ENCODE results near the gene SIK2. TPM values are rescaled to one million over a fixed set of nuclear protein-coding genes. Genes with fewer than 3 reads are reported as not detected.

Gene SIK2
- total RNA-seq, 1 donor from 2014 or later, result 8.1 TPM

DNA sequence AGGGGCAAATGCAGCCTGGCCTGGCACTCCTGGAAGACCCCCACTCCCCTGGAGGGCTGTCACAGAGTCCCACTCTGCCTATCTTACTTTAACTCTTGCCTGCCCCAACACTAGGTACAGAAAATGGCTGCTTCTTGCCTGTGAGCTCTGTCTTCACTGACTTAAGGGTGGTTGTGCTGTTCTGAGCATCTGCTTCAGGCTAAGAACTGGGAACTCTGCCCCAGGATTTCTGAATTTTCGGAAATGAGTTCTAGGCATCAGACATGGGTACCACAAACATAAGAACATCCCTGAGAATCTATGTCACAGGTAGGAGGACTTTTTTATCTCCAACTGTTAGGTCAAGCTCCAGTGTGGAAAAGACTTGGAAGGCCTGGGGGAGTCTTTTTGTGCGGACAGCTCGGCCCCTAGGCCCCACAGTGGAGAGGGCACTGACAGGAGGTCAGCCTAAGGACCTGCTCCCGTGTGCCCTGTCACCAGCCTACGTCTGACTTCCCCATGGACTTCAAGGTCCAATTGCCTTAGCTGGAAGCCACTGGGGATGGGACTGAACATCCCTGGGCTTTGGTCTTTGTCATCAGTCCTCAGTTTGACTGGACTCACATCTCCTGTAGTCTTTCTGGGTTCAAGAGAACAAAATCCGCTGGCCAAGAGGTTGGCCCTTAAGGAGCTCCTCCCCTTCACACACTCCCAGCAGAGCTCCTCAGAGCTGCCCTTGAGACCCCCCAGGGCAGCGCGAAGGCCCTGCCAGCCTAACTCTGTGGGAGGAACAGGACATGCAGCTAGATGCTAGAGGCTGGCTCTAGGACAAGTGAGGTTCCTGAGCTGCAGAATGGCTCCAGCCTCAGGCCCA lies 132.1 kb downstream of the SIK2 start:
- no peak for DNase-seq (ENCODE audit: low read depth)
- no peak overlapping the region for H3K4me3 ChIP-seq (ENCODE audit: low read depth, low read length)
- TF ChIP-seq, protein P1, sequence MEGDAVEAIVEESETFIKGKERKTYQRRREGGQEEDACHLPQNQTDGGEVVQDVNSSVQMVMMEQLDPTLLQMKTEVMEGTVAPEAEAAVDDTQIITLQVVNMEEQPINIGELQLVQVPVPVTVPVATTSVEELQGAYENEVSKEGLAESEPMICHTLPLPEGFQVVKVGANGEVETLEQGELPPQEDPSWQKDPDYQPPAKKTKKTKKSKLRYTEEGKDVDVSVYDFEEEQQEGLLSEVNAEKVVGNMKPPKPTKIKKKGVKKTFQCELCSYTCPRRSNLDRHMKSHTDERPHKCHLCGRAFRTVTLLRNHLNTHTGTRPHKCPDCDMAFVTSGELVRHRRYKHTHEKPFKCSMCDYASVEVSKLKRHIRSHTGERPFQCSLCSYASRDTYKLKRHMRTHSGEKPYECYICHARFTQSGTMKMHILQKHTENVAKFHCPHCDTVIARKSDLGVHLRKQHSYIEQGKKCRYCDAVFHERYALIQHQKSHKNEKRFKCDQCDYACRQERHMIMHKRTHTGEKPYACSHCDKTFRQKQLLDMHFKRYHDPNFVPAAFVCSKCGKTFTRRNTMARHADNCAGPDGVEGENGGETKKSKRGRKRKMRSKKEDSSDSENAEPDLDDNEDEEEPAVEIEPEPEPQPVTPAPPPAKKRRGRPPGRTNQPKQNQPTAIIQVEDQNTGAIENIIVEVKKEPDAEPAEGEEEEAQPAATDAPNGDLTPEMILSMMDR (conservative IDR thresholded peaks at IDR 0.05; ENCODE audit: low read depth, low read length), result no peak

GRCh38 chr11:111734954-111735261 lies 132.7 kb downstream of the SIK2 start:
- TF ChIP-seq, protein P1 (conservative IDR thresholded peaks at IDR 0.05; ENCODE audit: low read depth, low read length), result no peak
- DNase-seq (ENCODE audit: low read depth), result no peak
- H3K4me3 ChIP-seq (ENCODE audit: low read depth, low read length), result peak overlapping the region; percentile 58

GRCh38 chr11:111735262-111736116 lies 133.2 kb downstream of the SIK2 start:
- TF ChIP-seq, protein P1 (conservative IDR thresholded peaks at IDR 0.05; ENCODE audit: low read depth, low read length), result peak; percentile 20
- peak; percentile 99 for DNase-seq (ENCODE audit: low read depth)
- peak overlapping the region; percentile 58 for H3K4me3 ChIP-seq (ENCODE audit: low read depth, low read length)

- no peak for DNase-seq (ENCODE audit: low read depth)
- TF ChIP-seq, protein P1 (conservative IDR thresholded peaks at IDR 0.05; ENCODE audit: low read depth, low read length), result no peak
- H3K4me3 ChIP-seq (ENCODE audit: low read depth, low read length), result no peak overlapping the region
These were observed 133.9 kb downstream of the SIK2 start for GRCh38 chr11:111736181-111736590.

DNA sequence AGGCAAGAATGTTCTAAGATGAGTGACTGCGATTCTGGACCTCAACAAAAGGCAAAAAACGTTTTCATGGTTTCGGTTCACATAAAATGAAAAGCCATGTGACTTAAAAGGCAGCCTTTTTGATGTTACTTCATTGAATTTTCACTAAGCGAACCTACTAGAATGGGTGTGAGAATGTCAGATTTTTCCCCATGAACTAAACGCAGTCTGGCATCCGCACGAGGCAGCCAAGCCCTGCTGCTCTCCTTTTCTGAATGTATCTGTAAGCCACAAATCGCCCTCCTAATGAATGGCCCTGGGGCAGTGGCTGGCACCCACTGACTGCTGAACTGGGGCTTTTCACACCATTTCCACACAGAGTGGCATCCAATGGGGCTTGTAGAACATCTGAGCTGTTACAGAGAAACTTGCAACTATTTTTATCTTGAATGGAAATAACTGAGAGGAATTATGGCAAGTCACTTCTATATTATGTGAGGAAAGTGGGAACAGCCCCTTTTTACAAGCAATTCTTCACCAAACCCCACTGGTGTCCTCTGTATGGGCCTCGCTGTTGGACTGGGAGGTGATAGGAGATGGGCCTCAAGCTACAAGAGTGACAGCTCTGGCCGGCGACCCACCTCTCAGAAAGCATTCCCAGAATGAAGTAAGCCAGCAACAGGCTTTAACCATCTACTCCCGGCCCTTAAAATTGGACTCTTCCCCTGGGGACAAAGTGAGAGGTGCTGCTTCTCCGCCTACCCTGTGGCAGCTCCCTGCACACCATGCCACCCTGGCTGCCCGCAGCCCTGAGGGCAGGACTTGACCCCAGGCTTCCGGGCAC lies 134.6 kb downstream of the SIK2 start:
- H3K4me3 ChIP-seq (ENCODE audit: low read depth, low read length), result no peak overlapping the region
- DNase-seq (ENCODE audit: low read depth), result no peak
- TF ChIP-seq, protein P1 (conservative IDR thresholded peaks at IDR 0.05; ENCODE audit: low read depth, low read length), result no peak

- no peak for DNase-seq (ENCODE audit: low read depth)
- H3K4me3 ChIP-seq (ENCODE audit: low read depth, low read length), result no peak overlapping the region
- TF ChIP-seq, protein P1 (conservative IDR thresholded peaks at IDR 0.05; ENCODE audit: low read depth, low read length), result no peak
These were observed 135.4 kb downstream of the SIK2 start for GRCh38 chr11:111737444-111738210.
